Neural progenitor cell (in vitro differentiated cells): ENCODE measurements around the gene GGNBP2. TPM values are rescaled to one million over a fixed set of nuclear protein-coding genes. Genes with fewer than 3 reads are reported as not detected.
"Not testable (repeated sequence)": the region's sequence is repeated elsewhere in the genome, so short reads cannot be mapped to it uniquely, and the experiment has no call there.

Experiments
- DNase-seq: peaks from one replicate; pipeline ENCODE4 v3.0.0-alpha.2; 2016; ENCODE audit warnings: low spot score
- H2AFZ ChIP-seq: fragments of 200-600 bp; sonication (generic); replicated peaks from 2 replicates; pipeline ENCODE4 v1.6.1; 2016; ENCODE audit warnings: antibody characterized with exemption
- H3F3A ChIP-seq: fragments of 200-600 bp; sonication (generic); 2 replicates; pipeline ENCODE4 v1.6.1; 2016; ENCODE audit warnings: antibody characterized with exemption, low read depth
- H3K27ac ChIP-seq: fragments of 200-600 bp; sonication (generic); 2 replicates; pipeline ENCODE4 v1.5.1; 2016; ENCODE audit warnings: mild to moderate bottlenecking
- H3K27me3 ChIP-seq: fragments of 200-600 bp; sonication (generic); 2 replicates; pipeline ENCODE4 v1.6.1; 2016; ENCODE audit warnings: mild to moderate bottlenecking, moderate library complexity
- H3K36me3 ChIP-seq: fragments of 200-600 bp; sonication (generic); 2 replicates; pipeline ENCODE4 v1.5.1; 2016
- H3K4me1 ChIP-seq: fragments of 200-600 bp; sonication (generic); 2 replicates; pipeline ENCODE4 v1.6.1; 2016; ENCODE audit warnings: mixed run types
- H3K4me2 ChIP-seq: fragments of 200-600 bp; sonication (generic); 2 replicates; pipeline ENCODE4 v1.6.1; 2016
- H3K4me3 ChIP-seq: fragments of 200-600 bp; sonication (generic); 2 replicates; pipeline ENCODE4 v1.5.1; 2016
- H3K79me2 ChIP-seq: fragments of 200-600 bp; sonication (generic); 2 replicates; pipeline ENCODE4 v1.6.1; 2016; ENCODE audit warnings: low read depth
- H3K9ac ChIP-seq: fragments of 200-600 bp; sonication (generic); 2 replicates; pipeline ENCODE4 v1.6.1; 2016
- H3K9me3 ChIP-seq: fragments of 200-600 bp; sonication (generic); 2 replicates; pipeline ENCODE4 v1.5.1; 2016; ENCODE audit warnings: low read depth
- H4K20me1 ChIP-seq: fragments of 200-600 bp; sonication (generic); 2 replicates; pipeline ENCODE4 v1.6.1; 2016; ENCODE audit warnings: low read depth
- H3K27ac Mint-ChIP-seq: 3 replicates; pipeline ENCODE4 v1.8.0; 2021; ENCODE audit warnings: mixed read lengths
- H3K27me3 Mint-ChIP-seq: 2 replicates; pipeline ENCODE4 v1.8.0; 2022; ENCODE audit warnings: low read depth, mild to moderate bottlenecking, inconsistent platforms, moderate library complexity, mixed read lengths; ENCODE audit not compliant: insufficient read depth
- H3K36me3 Mint-ChIP-seq: 3 replicates; pipeline ENCODE4 v1.8.0; 2021; ENCODE audit warnings: mixed read lengths
- H3K4me1 Mint-ChIP-seq: 3 replicates; pipeline ENCODE4 v1.8.0; 2021; ENCODE audit warnings: mixed read lengths
- H3K4me3 Mint-ChIP-seq: 3 replicates; pipeline ENCODE4 v1.8.0; 2021; ENCODE audit warnings: mild to moderate bottlenecking, moderate library complexity, mixed read lengths
- H3K9me3 Mint-ChIP-seq: 3 replicates; pipeline ENCODE4 v1.8.0; 2020; ENCODE audit warnings: mixed read lengths
- CTCF ChIP-seq: fragments of 200-600 bp; sonication (generic); IDR thresholded peaks from 2 replicates; pipeline ENCODE4 v1.5.1; 2017; ENCODE audit warnings: antibody characterized with exemption, mild to moderate bottlenecking
- EZH2 ChIP-seq: fragments of 200-600 bp; sonication (generic); IDR thresholded peaks from 2 replicates; pipeline ENCODE4 v1.6.1; 2017; ENCODE audit warnings: antibody characterized with exemption, mild to moderate bottlenecking, moderate library complexity
- EZH2phosphoT487 ChIP-seq: fragments of 200-600 bp; sonication (generic); IDR thresholded peaks from 2 replicates; pipeline ENCODE4 v1.6.1; 2017; ENCODE audit warnings: antibody characterized with exemption
- total RNA-seq: library from RNA; depleted of rRNA; stranded (reverse); fragments of >200 nt; gene quantifications from 2 replicates; pipeline ENCODE4 v1.2.3, GENCODE V29; 2015; ENCODE audit warnings: low replicate concordance

GGNBP2 gene
- total RNA-seq, 1 donor from 2014 or later = 79.5 TPM

DNA sequence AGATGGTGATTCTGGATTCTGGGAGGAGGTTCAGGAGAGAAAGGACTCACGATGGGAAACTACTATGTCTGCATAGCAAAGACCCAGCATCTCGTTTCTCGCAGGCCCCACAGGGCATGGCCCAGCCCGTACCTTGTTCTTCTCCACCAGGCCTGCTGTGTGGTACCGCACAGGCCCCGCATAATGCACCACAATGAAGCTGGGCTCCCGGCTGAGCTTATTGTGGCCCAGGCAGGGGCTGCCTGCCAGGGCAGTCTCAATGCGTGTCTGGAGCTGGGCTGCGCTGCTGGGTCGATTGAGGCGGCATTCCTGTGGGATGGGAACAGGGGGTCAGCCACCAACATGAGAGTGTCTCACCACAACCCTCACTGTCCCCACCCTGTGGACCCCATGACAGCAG lies 37.9 kb upstream of the GGNBP2 start:
- no peaks in the 10 kb centered on the region for H3K4me1 Mint-ChIP-seq
- no peak for DNase-seq
- H3K4me3 ChIP-seq = no peak overlapping the region

DNA sequence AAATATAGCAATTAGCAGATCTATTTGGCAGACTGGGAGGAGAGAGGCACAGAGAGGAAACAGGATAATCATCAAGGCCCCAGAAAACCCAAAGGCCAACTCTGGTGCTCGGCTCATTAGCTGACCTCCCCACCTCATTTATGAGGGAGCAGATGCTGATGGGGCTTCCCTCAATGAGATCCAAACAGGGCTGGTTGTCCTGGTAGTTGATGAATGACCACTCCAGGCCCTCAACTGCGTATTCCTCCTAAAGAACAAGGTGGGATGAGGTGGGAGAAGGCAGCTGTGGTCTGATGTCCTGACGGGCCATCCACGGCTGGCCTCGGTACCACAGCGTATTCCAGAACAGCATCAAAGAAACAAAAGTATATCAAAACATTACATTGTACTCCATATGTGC lies 37.5 kb upstream of the GGNBP2 start:
- Mint-ChIP-seq H3K27me3 (peaks cover 6% of the 10 kb centered on the region), H3K27ac (no peak overlapping the region), H3K4me3 (no peak overlapping the region), H3K4me1 (no peaks in the 10 kb centered on the region), H3K36me3 (peaks cover 29% of the 10 kb centered on the region), H3K9me3 (no peaks in the 10 kb centered on the region)
- Histone ChIP-seq H2AFZ (no peak overlapping the region), H3K27me3 (no peaks in the 10 kb centered on the region), H3K27ac (no peak overlapping the region), H3K9me3 (no peaks in the 10 kb centered on the region), H3K4me1 (no peaks in the 10 kb centered on the region), H3K9ac (no peak overlapping the region), H3K4me2 (no peak overlapping the region), H3K36me3 (no peaks in the 10 kb centered on the region), H4K20me1 (no peaks in the 10 kb centered on the region), H3K4me3 (no peak overlapping the region), H3F3A (no peaks in the 10 kb centered on the region), H3K79me2 (no peaks in the 10 kb centered on the region)
- no peak for DNase-seq
- TF ChIP-seq EZH2phosphoT487 (no peak), CTCF (no peak), EZH2 (no peak)

More for the DNA sequence above, 37.9 kb upstream of the GGNBP2 start:
- H3K4me1 ChIP-seq = no peaks in the 10 kb centered on the region
- H2AFZ ChIP-seq = no peak overlapping the region
- H4K20me1 ChIP-seq = no peaks in the 10 kb centered on the region
- no peak for TF ChIP-seq EZH2phosphoT487
- no peak for TF ChIP-seq CTCF
- no peak for TF ChIP-seq EZH2
- no peaks in the 10 kb centered on the region for H3F3A ChIP-seq
- H3K36me3 Mint-ChIP-seq = peaks cover 30% of the 10 kb centered on the region
- H3K4me3 Mint-ChIP-seq = no peak overlapping the region
- H3K9ac ChIP-seq = no peak overlapping the region
- H3K27me3 Mint-ChIP-seq = peaks cover 6% of the 10 kb centered on the region
- no peaks in the 10 kb centered on the region for H3K36me3 ChIP-seq
- H3K27ac Mint-ChIP-seq = no peak overlapping the region
- no peak overlapping the region for H3K4me2 ChIP-seq
- no peak overlapping the region for H3K27ac ChIP-seq
- H3K9me3 ChIP-seq = no peaks in the 10 kb centered on the region
- H3K9me3 Mint-ChIP-seq = no peaks in the 10 kb centered on the region
- no peaks in the 10 kb centered on the region for H3K27me3 ChIP-seq
- H3K79me2 ChIP-seq = no peaks in the 10 kb centered on the region

GRCh38 chr17:36508439-36508838 lies 36.3 kb upstream of the GGNBP2 start:
- H3K27me3 ChIP-seq, H3K4me2 ChIP-seq, H3K9me3 ChIP-seq, H3K4me3 ChIP-seq, H4K20me1 ChIP-seq, H3K36me3 ChIP-seq, H3K27ac ChIP-seq, DNase-seq, H3F3A ChIP-seq, H3K27me3 Mint-ChIP-seq, H3K4me1 Mint-ChIP-seq, H3K9me3 Mint-ChIP-seq, H2AFZ ChIP-seq, H3K9ac ChIP-seq, H3K27ac Mint-ChIP-seq, H3K79me2 ChIP-seq, H3K4me1 ChIP-seq, H3K4me3 Mint-ChIP-seq: not testable (repeated sequence)
- H3K36me3 Mint-ChIP-seq = peaks cover 25% of the 10 kb centered on the region

- no peak overlapping the region for H3K9ac ChIP-seq
- DNase-seq = no peak
- no peaks in the 10 kb centered on the region for H3K79me2 ChIP-seq
- no peaks in the 10 kb centered on the region for H4K20me1 ChIP-seq
- peaks cover 3% of the 10 kb centered on the region for H3K27me3 Mint-ChIP-seq
- H3K4me1 ChIP-seq = no peaks in the 10 kb centered on the region
- H3K27ac Mint-ChIP-seq = no peak overlapping the region
- H2AFZ ChIP-seq = no peak overlapping the region
- H3K27me3 ChIP-seq = no peaks in the 10 kb centered on the region
- no peaks in the 10 kb centered on the region for H3K36me3 ChIP-seq
- H3K36me3 Mint-ChIP-seq = peaks cover 23% of the 10 kb centered on the region
- H3K4me3 ChIP-seq = no peak overlapping the region
- TF ChIP-seq CTCF (no peak), EZH2phosphoT487 (no peak), EZH2 (no peak)
- no peaks in the 10 kb centered on the region for H3F3A ChIP-seq
- no peak overlapping the region for H3K4me3 Mint-ChIP-seq
- no peaks in the 10 kb centered on the region for H3K9me3 Mint-ChIP-seq
- no peak overlapping the region for H3K27ac ChIP-seq
- H3K4me2 ChIP-seq = no peak overlapping the region
- H3K9me3 ChIP-seq = no peaks in the 10 kb centered on the region
- H3K4me1 Mint-ChIP-seq = no peaks in the 10 kb centered on the region
Observed at GRCh38 chr17:36509272-36509985, 35.3 kb upstream of the GGNBP2 start.
